22Rv1 (cell line): ENCODE results near the gene NEUROD2.

Experiments used
- ZFX ChIP-seq: fragments of 450-650 bp; IDR thresholded peaks from 2 replicates; pipeline ENCODE4 v1.6.1; 2017; ENCODE audit warnings: antibody characterized with exemption, borderline replicate concordance
- TF ChIP-seq, protein P1 (sequence below): fragments of 450-650 bp; IDR thresholded peaks from 2 replicates; pipeline ENCODE4 v1.5.1; 2017; ENCODE audit warnings: mild to moderate bottlenecking

DNA sequence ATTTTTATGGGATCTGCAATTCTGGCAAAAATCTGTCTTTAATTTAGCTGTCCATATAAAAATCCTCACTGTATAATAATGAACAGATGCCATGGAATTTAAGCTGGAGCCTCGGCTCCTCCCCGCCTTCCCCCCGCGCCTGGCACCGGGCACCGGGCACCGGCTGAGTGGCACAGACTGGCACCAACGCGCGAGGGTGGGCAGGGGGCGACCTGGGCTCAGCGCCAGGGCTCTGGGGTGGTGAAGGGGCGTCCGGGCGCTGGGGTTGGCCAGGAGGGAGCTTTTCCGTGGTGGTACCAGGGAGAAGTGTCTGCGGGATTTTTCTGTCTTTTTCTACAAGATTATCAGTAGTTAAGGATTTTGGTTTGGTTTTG is 9.1 kb downstream of the NEUROD2 start:
- TF ChIP-seq, protein P1, sequence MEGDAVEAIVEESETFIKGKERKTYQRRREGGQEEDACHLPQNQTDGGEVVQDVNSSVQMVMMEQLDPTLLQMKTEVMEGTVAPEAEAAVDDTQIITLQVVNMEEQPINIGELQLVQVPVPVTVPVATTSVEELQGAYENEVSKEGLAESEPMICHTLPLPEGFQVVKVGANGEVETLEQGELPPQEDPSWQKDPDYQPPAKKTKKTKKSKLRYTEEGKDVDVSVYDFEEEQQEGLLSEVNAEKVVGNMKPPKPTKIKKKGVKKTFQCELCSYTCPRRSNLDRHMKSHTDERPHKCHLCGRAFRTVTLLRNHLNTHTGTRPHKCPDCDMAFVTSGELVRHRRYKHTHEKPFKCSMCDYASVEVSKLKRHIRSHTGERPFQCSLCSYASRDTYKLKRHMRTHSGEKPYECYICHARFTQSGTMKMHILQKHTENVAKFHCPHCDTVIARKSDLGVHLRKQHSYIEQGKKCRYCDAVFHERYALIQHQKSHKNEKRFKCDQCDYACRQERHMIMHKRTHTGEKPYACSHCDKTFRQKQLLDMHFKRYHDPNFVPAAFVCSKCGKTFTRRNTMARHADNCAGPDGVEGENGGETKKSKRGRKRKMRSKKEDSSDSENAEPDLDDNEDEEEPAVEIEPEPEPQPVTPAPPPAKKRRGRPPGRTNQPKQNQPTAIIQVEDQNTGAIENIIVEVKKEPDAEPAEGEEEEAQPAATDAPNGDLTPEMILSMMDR: no peak
- no peak for TF ChIP-seq ZFX
